Measurements from ENCODE around the gene STAT4. TPM values are rescaled to one million over a fixed set of nuclear protein-coding genes. Genes with fewer than 3 reads are reported as not detected.

The STAT4 gene
- total RNA-seq, 1 experiment from 2014 or later, result 0.44 TPM

DNA sequence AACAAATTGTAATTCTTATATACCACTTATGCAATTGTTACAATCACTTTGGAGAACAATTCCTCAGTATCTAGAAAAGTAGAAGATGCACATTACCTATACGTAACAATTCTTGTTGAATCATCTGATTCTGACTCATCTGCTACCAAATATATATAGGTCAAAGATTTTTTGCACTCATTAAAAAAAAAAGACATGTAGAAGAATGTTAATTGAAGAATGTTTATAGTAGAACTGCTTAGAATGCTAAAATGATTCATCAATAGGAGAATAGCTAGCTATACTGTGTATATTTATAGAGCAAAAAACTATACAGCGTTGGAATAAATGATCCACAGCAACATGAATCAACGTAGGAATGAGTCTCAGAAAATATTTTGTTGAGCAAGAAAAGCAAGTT, 107.4 kb downstream of the STAT4 start (continued):
- TF ChIP-seq, protein P1, sequence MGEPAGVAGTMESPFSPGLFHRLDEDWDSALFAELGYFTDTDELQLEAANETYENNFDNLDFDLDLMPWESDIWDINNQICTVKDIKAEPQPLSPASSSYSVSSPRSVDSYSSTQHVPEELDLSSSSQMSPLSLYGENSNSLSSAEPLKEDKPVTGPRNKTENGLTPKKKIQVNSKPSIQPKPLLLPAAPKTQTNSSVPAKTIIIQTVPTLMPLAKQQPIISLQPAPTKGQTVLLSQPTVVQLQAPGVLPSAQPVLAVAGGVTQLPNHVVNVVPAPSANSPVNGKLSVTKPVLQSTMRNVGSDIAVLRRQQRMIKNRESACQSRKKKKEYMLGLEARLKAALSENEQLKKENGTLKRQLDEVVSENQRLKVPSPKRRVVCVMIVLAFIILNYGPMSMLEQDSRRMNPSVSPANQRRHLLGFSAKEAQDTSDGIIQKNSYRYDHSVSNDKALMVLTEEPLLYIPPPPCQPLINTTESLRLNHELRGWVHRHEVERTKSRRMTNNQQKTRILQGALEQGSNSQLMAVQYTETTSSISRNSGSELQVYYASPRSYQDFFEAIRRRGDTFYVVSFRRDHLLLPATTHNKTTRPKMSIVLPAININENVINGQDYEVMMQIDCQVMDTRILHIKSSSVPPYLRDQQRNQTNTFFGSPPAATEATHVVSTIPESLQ (CRISPR knock-in tag; IDR thresholded peaks at IDR 0.05), result no peak
- TF ChIP-seq, protein P2, sequence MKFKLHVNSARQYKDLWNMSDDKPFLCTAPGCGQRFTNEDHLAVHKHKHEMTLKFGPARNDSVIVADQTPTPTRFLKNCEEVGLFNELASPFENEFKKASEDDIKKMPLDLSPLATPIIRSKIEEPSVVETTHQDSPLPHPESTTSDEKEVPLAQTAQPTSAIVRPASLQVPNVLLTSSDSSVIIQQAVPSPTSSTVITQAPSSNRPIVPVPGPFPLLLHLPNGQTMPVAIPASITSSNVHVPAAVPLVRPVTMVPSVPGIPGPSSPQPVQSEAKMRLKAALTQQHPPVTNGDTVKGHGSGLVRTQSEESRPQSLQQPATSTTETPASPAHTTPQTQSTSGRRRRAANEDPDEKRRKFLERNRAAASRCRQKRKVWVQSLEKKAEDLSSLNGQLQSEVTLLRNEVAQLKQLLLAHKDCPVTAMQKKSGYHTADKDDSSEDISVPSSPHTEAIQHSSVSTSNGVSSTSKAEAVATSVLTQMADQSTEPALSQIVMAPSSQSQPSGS (CRISPR knock-in tag; IDR thresholded peaks at IDR 0.05; ENCODE audit: borderline replicate concordance, low read depth), result no peak

DNA sequence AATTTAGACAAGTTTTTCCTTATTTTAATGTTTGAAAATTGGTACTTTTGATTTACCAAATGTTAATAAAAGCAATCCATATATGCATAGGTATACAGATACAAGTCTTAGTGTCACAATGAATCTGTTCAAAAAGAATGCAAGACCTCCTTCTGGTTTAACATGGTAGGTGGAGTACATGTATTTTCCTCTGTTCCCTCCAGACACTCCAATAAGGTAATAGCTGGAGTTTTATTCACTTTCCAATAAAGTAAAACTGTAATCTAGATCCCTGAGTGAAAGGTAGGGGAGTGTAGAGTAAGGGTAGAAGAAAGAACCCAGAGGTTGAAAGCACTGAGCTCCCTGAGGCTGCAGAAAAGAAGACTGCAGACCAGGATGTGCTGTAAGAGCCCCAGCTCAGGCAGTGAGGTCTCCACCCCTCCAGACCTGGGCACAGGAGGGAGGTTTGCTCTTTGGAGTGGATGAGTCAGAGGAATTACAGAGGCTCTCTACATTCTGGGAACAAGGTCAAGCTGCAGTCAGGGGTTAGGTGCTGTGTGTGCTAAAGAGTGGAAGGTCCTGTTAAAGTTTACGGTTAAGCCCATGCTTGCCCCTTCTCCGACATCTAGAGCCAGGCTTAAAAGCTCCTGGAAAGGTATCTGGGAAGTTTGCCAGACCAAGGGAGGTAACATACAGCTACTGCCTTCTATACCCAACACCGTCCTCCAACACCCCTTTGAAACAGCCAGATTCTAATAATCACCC, 109.2 kb downstream of the STAT4 start:
- Mint-ChIP-seq H3K27ac (0 out of 2 replicates have a peak overlapping the region, but pooled peaks have one; percentile 10), H3K9me3 (peaks cover 8% of the 10 kb centered on the region), H3K36me3 (no peaks in the 10 kb centered on the region), H3K4me1 (peaks cover 14% of the 10 kb centered on the region), H3K4me3 (no peak overlapping the region), H3K27me3 (ENCODE audit: low read depth) (no peaks in the 10 kb centered on the region)
- ATAC-seq (peak; percentile 98), DNase-seq (ENCODE audit: low spot score) (peak; percentile 20)
- no peak for TF ChIP-seq TCF7 (CRISPR knock-in tag; IDR thresholded peaks at IDR 0.05; ENCODE audit: low read depth)
- TF ChIP-seq GABPB1 (CRISPR knock-in tag; IDR thresholded peaks at IDR 0.05), result no peak; the same call in 1 of the 2 replicates
- no peak for TF ChIP-seq ATF1 (CRISPR knock-in tag; IDR thresholded peaks at IDR 0.05)
- TF ChIP-seq FOXK1 (CRISPR knock-in tag; IDR thresholded peaks at IDR 0.05), result no peak
- TF ChIP-seq RELA (CRISPR knock-in tag; IDR thresholded peaks at IDR 0.05; ENCODE audit: borderline replicate concordance), result no peak
- no peak for TF ChIP-seq E2F5 (CRISPR knock-in tag; IDR thresholded peaks at IDR 0.05)
- ChIA-PET CTCF (interaction anchor here (0.7 to 1.6 kb wide), 4 partner anchors 10 to 132 kb away, joined by 3 to 25 read pairs (median 3); no protein-coding TSS in a partner anchor), POLR2A (no interaction called here)

DNA sequence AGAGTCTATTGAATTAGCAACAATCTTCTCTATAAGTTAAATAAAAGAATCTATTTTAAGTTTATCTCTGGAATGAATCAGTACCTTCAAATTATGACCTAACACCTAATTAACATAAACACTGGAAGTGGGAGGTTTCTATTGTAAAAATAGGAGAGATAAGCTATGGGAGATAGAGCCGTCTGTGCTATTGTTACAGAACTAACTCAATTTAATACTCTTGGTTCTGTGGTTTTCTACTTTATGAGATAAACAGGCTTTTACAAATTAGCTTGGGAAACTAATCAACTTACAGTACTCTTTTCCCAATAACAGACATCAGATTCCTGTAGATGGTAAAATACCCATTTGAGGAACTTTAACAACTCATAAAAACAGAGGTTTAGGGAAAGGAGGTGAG, 111.2 kb downstream of the STAT4 start:
- TF ChIP-seq RELA (CRISPR knock-in tag; IDR thresholded peaks at IDR 0.05; ENCODE audit: borderline replicate concordance) (no peak), ATF1 (CRISPR knock-in tag; IDR thresholded peaks at IDR 0.05) (no peak), ETV6 (CRISPR knock-in tag; IDR thresholded peaks at IDR 0.05) (no peak), GTF2I (CRISPR knock-in tag; conservative IDR thresholded peaks at IDR 0.05) (no peak), NR1H2 (CRISPR knock-in tag; IDR thresholded peaks at IDR 0.05) (no peak), USF1 (CRISPR knock-in tag; IDR thresholded peaks at IDR 0.05) (no peak), TEAD1 (CRISPR knock-in tag; IDR thresholded peaks at IDR 0.05) (no peak)
- H3K27ac Mint-ChIP-seq, result no peak overlapping the region
- ATAC-seq, result no peak
- CTCF ChIA-PET, result interaction anchor here (2.9 kb wide), 1 partner anchor 13 kb away, joined by 8 read pairs; no protein-coding TSS in a partner anchor
- no peaks in the 10 kb centered on the region for H3K36me3 Mint-ChIP-seq
- peaks cover 4% of the 10 kb centered on the region for H3K4me1 Mint-ChIP-seq
- POLR2A ChIA-PET, result no interaction called here
- DNase-seq (ENCODE audit: low spot score), result no peak
- H3K4me3 Mint-ChIP-seq, result no peak overlapping the region
- H3K9me3 Mint-ChIP-seq, result peaks cover 7% of the 10 kb centered on the region
- no peaks in the 10 kb centered on the region for H3K27me3 Mint-ChIP-seq (ENCODE audit: low read depth)

DNA sequence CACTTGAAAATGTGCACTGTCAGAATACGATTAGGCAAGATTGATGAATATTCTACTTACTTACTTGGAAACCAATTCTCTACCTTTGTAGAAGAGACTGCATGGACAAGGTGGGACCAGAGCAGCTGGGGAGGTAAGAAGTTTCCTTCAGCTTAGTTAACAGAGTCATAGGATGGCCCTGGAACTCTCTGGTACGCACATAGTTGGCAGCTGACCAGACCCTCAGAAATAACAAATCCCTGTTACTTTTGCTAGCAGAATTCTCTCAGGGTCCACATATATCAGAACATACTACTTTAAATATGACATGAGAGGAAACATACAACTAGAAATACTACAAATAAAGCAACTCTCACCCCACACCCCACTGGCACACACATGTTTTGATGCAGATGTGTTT, 112.1 kb downstream of the STAT4 start:
- Mint-ChIP-seq H3K4me1 (peaks cover 4% of the 10 kb centered on the region), H3K36me3 (no peaks in the 10 kb centered on the region), H3K4me3 (no peak overlapping the region), H3K27me3 (ENCODE audit: low read depth) (no peaks in the 10 kb centered on the region), H3K27ac (no peak overlapping the region), H3K9me3 (no peaks in the 10 kb centered on the region; the same call in 1 of the 2 replicates)
- CTCF ChIA-PET, result interaction anchor here (2.9 kb wide), 1 partner anchor 14 kb away, joined by 8 read pairs; no protein-coding TSS in a partner anchor
- no peak for DNase-seq (ENCODE audit: low spot score)
- ATAC-seq, result no peak
- POLR2A ChIA-PET, result no interaction called here
- TF ChIP-seq JUN (CRISPR knock-in tag; IDR thresholded peaks at IDR 0.05), result no peak
- no peak for TF ChIP-seq NR2C2 (CRISPR knock-in tag; IDR thresholded peaks at IDR 0.05)
- no peak for TF ChIP-seq RORB (CRISPR knock-in tag; IDR thresholded peaks at IDR 0.05)
